ENCODE results near the gene LOC101059915.

- TF ChIP-seq CTCF (conservative IDR thresholded peaks at IDR 0.05) (no peak), ZFX (IDR thresholded peaks at IDR 0.05) (no peak)
Observed at GRCh38 chrX:71627588-71628404, 39.5 kb upstream of the LOC101059915 start.

Data from C4-2B (cell line).